Measurements from ENCODE around the gene EFNA5.

The EFNA5 gene

GRCh38 chr5:107597803-107598202 is 72.9 kb downstream of the EFNA5 start:
- no peak for TF ChIP-seq CTCF (conservative IDR thresholded peaks at IDR 0.05; ENCODE audit: low read length)
- no peak for DNase-seq (ENCODE audit: low read depth)
- H3K4me3 ChIP-seq (ENCODE audit: low read length): no peak overlapping the region

DNA sequence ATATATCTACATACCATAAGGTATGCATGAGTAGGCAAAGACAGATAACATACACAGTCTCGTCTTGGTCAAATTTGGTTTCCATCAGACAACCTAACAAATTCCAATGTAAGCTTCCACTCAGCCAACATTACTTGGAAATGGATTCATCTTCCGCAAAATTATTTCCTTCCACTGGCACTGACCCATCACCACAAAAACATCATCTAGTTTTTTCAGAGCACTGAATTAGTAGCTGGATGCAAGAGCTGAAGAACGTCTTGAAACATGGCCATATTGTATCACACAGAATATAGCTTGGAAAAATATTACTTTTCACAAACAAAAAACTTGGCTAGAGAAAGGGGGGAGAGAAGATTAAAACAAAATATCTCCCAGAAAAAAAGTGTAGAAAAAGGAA is 73.5 kb downstream of the EFNA5 start:
- no peak overlapping the region for H3K4me3 ChIP-seq (ENCODE audit: low read length)
- no peak for TF ChIP-seq CTCF (conservative IDR thresholded peaks at IDR 0.05; ENCODE audit: low read length)
- DNase-seq (ENCODE audit: low read depth): no peak

DNA sequence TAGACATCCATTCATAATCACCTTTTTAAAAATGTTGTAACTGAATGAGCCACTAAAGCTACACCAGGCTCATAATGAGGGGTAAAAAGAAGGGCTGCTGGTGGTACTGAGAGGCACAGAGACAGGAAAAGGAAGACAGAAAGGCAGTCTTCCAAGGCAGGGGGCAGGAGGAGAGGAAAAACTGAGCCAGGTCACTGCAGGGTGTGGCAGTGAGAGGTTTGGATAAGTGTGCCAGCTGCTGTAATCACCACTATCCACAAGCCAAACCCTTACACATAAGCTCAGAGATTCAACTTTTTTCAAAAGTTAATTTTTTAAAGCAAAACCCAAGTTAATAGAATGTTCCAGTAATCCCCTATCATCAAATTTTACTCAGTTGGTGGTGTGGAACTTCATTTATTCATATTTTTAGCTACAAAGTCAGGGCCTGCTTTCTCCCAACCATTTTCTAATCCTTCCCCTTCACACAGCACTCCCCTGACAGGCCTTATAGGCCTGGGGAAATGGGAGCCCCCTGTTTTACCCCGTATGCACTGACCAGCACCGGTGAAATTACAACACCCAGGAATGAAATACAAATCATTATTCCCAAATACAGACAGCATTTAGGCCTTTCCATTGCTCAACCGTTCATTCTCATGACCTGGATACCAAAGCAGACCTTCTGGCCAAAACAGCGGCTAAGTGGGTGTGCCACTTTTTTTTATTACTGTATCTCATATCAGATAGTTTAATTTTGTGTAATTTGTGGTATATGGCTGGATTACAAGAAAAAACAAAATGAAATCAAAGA is 76.3 kb downstream of the EFNA5 start:
- no peak for DNase-seq (ENCODE audit: low read depth)
- no peak overlapping the region for H3K4me3 ChIP-seq (ENCODE audit: low read length)
- no peak for TF ChIP-seq CTCF (conservative IDR thresholded peaks at IDR 0.05; ENCODE audit: low read length)

DNA sequence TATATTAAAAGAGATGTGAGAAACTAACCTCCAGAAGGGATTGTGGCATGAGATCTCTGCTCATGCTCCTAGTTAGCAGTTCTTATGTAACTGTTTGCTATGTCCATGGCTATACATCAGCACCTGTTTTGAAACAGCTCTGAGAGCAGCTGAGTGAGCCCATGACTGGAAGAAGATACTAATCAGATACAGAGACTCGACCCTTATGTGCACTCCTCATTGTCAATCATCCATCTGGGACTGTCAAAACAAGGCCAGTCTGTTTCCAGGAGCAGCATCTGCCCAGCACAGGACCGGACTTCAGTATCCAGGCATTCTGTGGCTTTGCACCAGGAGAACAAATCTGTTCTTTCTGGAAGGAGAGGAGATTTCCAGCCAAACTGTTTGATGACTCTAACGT is 77.7 kb downstream of the EFNA5 start:
- no peak for TF ChIP-seq CTCF (conservative IDR thresholded peaks at IDR 0.05; ENCODE audit: low read length)
- no peak overlapping the region for H3K4me3 ChIP-seq (ENCODE audit: low read length)
- DNase-seq (ENCODE audit: low read depth): no peak

GRCh38 chr5:107592515-107592914 is 78.2 kb downstream of the EFNA5 start:
- no peak overlapping the region for H3K4me3 ChIP-seq (ENCODE audit: low read length)
- no peak for DNase-seq (ENCODE audit: low read depth)
- TF ChIP-seq CTCF (conservative IDR thresholded peaks at IDR 0.05; ENCODE audit: low read length): no peak

- no peak for TF ChIP-seq CTCF (conservative IDR thresholded peaks at IDR 0.05; ENCODE audit: low read length)
- no peak overlapping the region for H3K4me3 ChIP-seq (ENCODE audit: low read length)
- DNase-seq (ENCODE audit: low read depth): no peak
Measured at GRCh38 chr5:107590686-107591085, 80.1 kb downstream of the EFNA5 start.

DNA sequence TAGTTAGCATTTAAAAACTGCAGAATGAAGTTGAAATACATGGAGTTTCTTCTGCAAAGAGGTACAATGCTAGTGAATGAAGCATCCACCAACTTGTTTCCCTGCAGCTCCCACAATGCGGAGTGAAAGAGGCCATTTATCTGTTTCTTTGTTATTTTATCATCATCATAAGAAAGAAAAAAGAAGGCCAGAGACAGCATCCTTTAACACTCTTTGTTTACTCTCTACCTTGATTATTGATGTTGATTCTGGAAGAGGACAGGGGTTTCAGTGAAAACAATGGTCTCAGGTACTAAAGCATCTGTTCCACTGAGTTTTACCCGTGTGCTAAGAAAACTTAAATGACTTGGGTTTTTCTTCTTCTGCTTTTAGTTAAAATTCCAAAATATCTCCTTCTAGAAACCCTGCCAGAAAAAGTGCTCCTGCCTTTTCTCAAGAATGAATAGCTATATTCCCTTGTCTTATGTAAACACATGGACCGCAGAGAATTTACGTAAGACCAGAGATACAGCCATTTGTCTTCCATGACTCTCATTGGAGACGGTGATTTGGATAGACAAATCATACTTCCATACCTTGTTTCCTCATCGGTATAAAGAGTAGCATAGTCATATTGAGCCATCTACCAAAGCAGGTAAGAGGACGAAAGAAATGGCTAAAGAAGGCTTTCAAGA is 81.1 kb downstream of the EFNA5 start:
- no peak for DNase-seq (ENCODE audit: low read depth)
- H3K4me3 ChIP-seq (ENCODE audit: low read length): no peak overlapping the region
- no peak for TF ChIP-seq CTCF (conservative IDR thresholded peaks at IDR 0.05; ENCODE audit: low read length)

Data from AG10803 (cell line).